Fibroblast of skin of scalp (primary cell): ENCODE results near the gene GPD1.
"Not testable (repeated sequence)": the region's sequence is repeated elsewhere in the genome, so short reads cannot be mapped to it uniquely, and the experiment has no call there.

ENCODE experiments used
- DNase-seq: peaks from one replicate; pipeline ENCODE4 v3.0.0-alpha.2; 2013

The GPD1 gene

DNA sequence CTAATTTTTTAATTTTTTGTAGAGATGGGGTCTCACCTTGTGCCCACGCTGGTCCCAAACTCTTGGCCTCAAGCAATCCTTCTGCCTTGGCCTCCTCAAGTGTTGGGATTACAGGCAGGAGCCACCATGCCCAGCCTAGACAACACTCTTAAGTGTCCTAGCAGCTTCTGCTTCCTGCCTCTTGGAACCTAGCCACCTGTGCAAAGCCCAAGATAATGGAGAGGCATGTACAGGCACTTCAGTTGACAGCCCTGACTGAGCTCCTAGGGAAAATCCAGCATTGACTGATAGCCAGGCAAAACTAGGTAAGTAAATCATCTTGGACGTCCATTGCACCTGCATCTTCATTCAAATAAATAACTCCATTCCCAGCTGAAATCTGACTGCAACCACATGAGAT, 23.7 kb downstream of the GPD1 start:
- no peak for DNase-seq

DNA sequence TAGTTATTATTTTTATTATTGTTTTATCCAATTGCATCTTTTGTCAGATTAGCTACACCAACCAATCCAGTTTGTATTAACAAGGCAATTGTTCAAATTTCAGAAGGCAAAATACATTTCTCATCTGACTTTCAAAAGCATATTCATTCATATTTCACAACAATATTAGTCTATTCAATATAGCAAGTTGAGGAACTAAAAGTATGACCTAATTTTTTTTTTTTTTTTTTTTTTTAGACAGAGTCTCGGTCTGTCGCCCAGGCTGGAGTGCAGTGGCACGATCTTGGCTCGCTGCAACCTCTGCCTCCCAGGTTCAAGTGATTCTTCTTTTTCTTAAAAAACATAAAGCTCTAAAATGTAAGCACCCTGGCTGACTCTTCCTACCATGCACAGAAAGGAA, 25.5 kb downstream of the GPD1 start:
- DNase-seq: no peak

DNA sequence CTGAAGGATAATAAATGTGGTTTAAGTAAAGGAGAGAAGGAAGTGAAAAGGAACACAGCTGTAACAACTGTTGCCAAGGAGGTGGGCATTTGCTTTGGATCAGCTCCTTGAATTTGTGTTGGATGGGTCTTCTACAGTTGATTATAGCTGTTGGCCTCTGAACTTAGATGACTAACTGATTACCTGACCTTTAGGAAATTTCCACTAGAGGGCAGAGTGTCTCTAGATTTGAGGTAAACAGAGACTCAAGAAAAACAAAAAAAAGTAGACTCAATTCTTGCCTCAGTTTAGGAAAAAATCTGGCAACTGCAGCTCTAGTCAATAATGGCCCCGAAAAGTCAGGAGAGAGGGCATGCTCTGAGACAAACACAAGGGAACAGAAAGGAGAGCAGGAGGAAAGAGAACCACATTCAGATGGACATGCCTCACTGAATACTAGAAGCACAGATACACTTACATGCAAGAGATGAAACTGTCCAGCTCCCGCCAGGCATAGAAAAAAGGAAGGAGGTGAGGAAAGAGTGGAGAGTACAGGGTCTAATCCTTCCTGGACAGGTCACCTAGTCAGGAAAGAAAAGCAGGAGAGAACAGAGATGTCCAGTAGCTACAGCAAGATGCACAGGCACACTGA, 28.8 kb downstream of the GPD1 start:
- peak; percentile 56 for DNase-seq

DNA sequence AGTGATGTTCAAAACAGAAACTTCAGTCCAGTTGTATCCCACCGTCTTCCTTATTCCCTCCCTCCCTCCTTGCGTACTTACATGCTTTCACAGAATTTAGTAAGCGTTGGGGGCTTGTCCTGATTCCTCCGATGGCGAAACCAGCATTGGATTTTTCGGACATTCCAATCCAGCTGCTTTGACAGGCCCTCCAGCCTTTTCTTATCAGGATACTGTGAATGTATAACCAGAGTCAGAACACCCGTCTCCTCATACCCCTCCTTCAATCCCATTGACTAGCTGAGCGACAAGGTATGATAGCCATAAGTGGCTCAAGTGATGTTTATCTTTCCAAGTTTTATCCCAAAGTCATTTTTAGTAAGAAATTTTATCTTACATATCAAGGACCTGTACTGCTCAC, 39.2 kb downstream of the GPD1 start:
- DNase-seq: no peak

DNA sequence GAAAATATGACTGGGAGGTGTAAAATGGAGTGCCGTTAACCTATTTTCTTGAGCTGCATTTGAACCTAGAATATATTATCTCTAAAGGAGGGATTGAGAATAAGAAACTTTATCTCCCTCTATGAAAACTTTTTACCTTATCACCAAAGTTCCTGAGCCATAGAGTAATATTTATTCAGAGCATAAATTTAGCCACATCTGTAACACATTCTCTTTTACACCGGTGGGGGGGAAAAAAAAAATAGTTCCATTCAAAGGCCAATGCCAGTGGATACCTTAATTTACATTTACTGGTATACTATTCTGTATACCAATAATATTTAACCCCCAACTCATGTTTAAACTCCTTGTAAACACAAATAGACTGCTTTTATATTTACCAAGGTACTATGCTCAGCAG, 41.6 kb downstream of the GPD1 start:
- no peak for DNase-seq

DNA sequence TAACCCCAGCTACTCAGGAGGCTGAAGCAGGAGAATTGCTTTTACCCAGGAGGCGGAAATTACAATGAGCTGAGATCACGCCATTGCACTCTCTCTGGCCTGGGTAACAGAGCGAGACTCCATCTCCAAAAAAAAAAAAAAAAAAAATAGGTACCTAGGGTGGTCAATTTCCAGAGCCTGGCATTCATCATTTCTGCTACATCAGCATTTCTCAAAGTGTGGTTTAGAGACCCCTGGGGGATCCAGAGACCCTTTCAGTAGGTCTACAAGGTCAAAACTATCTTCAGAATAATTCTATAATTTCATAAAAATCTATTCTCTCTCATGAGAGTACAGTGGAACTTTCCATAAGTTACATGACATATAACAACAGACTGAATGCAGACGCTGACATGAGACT, 43.5 kb downstream of the GPD1 start:
- no peak for DNase-seq

DNA sequence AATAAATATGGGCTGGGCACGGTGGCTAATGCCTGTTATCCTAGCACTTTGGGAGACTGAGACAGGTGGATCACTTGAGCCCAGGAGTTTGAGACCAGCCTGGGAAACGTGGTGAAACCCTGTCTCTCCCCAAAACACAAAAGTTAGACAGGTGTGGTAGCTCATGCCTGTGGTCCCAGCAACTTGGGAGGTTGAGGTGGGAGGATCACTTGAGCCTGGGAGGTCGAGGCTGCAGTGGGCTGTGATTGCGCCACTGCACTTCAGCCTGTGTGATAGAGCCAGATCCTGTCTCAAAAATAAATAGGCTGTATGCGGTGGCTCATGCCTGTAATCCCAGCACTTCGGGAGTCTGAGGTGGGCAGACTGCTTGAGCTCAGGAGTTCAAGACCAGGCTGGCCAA, 44.2 kb downstream of the GPD1 start:
- DNase-seq: not testable (repeated sequence)

DNA sequence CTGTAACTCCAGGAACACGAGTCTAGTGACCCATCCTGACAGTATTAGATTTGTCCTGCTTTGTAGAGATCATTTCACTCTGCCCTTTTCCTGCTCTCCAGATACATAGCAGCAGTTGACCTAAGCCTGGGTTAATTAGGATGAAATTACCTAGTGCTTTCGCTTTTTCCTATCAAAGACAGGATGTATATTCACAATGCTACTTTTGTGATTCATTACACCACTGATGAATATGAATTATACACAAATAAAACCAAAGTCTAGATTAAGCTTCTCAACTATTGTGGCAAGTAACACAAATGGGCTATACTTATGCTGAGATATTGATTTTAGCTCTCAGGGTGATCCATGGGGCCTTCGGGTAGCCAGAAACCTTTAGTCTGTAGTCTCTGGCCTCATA, 45.5 kb downstream of the GPD1 start:
- no peak for DNase-seq

DNA sequence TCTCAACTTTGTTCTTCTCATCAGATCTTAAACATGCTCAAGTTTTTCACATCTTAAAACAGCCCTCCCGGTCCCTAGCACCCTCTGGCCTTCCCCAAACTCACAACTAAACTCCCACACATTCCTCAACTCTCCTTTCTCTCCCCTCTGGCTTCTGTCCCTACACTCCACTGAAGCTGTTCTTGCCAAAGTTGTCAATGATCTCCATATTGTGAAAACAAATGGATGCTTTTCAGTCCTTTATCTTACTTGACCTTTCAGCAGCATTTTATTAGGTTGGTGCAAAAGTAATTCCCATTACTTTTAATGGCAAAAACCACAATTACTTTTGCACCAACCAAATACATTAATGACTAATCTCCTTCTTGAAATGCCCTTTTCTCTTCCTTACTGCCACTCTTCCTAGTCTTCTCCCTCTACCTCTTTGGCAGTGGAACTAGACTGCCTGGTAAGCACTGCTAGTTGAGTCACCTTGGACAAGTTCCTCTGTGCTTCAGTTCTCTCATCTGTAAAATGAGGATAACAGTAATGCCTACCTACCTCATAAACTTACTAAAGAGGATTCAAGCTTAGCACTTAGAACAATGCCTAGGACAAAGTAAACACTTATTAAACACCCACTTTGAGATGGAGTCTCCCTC, 47.4 kb downstream of the GPD1 start:
- no peak for DNase-seq

DNA sequence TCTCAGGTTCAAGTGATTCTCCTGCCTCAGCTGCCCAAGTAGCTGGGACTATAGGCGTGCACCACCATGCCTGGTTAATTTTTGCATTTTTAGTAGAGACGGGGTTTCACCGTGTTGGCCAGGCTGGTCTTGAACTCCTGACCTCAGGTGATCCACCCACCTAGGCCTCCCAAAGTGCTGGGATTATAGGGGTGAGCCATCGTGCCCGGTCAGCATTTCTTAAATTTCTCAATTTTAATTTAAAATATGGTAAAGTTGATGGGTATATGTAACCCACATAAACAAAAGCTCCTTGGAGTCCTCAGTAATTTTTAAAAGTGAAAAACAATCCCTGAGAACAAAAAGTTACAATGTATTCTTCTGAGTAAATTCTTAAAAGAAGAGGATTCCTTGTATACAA, 51.1 kb downstream of the GPD1 start:
- not testable (repeated sequence) for DNase-seq

DNA sequence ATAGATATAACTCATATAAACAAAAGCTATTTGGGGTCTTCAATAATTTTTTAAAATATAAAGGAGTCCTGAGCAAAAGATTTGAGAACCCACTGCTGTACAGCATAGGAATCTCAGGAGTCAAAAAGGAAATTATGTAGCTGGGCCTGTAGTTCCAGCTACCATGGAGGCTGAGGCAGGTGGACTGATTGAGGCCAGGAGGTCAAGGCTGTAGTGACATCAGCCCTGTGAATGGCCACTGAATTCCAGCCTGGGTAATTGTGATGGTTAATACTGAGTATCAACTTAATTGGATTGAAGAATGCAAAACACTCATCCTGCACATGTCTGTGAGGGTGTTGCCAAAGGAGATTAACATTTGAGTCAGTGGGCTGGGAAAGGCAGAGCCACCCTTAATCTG, 52.8 kb downstream of the GPD1 start:
- no peak for DNase-seq

DNA sequence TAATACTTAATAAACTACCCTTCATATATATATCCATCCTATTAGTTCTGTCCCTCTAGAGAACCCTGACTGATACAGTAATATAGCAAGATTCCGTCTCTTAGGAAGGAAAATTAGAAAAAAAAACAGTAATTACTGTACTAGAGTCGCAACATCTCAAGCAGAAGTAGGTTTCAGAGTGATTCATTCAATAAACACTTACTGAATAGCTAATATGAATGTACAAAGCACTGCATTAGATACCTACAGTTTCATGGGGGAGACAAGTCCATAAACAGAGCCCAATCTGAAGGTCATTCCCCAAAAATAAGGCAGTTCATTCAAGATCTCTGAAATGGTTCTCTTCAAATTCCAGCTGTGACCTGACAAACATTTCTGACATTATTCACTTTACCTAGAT, 53.5 kb downstream of the GPD1 start:
- no peak for DNase-seq

DNA sequence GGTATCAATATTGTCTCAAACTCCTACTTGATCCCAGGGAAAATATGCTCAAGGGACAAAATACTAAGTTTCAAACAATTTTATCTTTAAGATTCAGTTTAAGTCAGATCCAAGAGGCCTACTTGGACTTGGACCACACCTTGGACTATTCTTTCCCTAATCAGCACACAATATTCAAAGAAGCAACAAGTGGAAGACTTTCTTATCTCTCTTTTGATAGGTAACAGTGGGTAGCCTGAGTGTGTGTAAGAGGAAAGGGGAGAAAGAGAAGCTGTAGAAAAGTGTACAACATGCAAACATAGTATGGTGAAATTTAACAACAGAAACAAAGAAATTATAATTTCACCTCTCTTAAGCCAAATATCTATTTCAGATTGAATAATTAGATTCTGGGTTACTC, 56.8 kb downstream of the GPD1 start:
- DNase-seq: no peak
